GM19099 (cell line): ENCODE measurements around the gene PPIL1.

Experiments used
- POLR2A ChIP-seq: IDR thresholded peaks from 3 replicates; pipeline ENCODE4 v1.6.1; 2011; ENCODE audit warnings: low read depth; ENCODE audit not compliant: insufficient read length; ENCODE audit errors: extremely low read depth

The PPIL1 gene

GRCh38 chr6:36865835-36866234, 8.8 kb downstream of the PPIL1 start:
- no peak for TF ChIP-seq POLR2A

GRCh38 chr6:36863670-36864540, 10.7 kb downstream of the PPIL1 start:
- TF ChIP-seq POLR2A = no peak

GRCh38 chr6:36862848-36863382, 11.7 kb downstream of the PPIL1 start:
- no peak for TF ChIP-seq POLR2A

GRCh38 chr6:36862164-36862847, 12.3 kb downstream of the PPIL1 start:
- TF ChIP-seq POLR2A = no peak

GRCh38 chr6:36860126-36860525, 14.5 kb downstream of the PPIL1 start:
- no peak for TF ChIP-seq POLR2A

GRCh38 chr6:36858407-36858981, 16.1 kb downstream of the PPIL1 start:
- TF ChIP-seq POLR2A = no peak

GRCh38 chr6:36857325-36857724, 17.3 kb downstream of the PPIL1 start:
- no peak for TF ChIP-seq POLR2A

GRCh38 chr6:36856277-36856676, 18.3 kb downstream of the PPIL1 start:
- no peak for TF ChIP-seq POLR2A

GRCh38 chr6:36855750-36856149, 18.9 kb downstream of the PPIL1 start:
- no peak for TF ChIP-seq POLR2A

GRCh38 chr6:36853325-36853724, 21.3 kb downstream of the PPIL1 start:
- no peak for TF ChIP-seq POLR2A

GRCh38 chr6:36852481-36853147, 22.0 kb downstream of the PPIL1 start:
- no peak for TF ChIP-seq POLR2A

GRCh38 chr6:36851626-36852025, 23.0 kb downstream of the PPIL1 start:
- no peak for TF ChIP-seq POLR2A

GRCh38 chr6:36851149-36851614, 23.4 kb downstream of the PPIL1 start:
- TF ChIP-seq POLR2A = no peak

GRCh38 chr6:36850021-36850420, 24.6 kb downstream of the PPIL1 start:
- no peak for TF ChIP-seq POLR2A
